Fibroblast of lung (primary cell): ENCODE data around the gene TXK.

Experiments
- CTCF ChIP-seq, 2 donors: IDR thresholded peaks in 1 of 2; conservative IDR thresholded peaks in 1 of 2; 1 replicate in 1 of 2; 2 replicates in 1 of 2; pipeline ENCODE4 v1.5.1; 2011 to 2012; ENCODE audit warnings: low read length in 2 of 2, control low read depth in 1 of 2, inconsistent platforms in 1 of 2, low read depth in 1 of 2, mild to moderate bottlenecking in 1 of 2
- EZH2 ChIP-seq: IDR thresholded peaks from 2 replicates; pipeline ENCODE4 v1.5.1; 2012; ENCODE audit warnings: low read length, control low read depth, mild to moderate bottlenecking; ENCODE audit errors: missing control alignments

- TF ChIP-seq CTCF (conservative IDR thresholded peaks at IDR 0.05 in 1 of 2, IDR thresholded peaks at IDR 0.05 in 1 of 2; ENCODE audit: low read depth in 1 of 2, low read length in 2 of 2) (no peak), EZH2 (no peak)
Observed at GRCh38 chr4:48079972-48080391, 54.1 kb downstream of the TXK start.
